ENCODE data around the gene UBL5. TPM values are rescaled to one million over a fixed set of nuclear protein-coding genes. Genes with fewer than 3 reads are reported as not detected.

Gene UBL5
- polyA plus RNA-seq, 2 of the 4 experiments (the other 2 are of a cell fraction) = 460 to 519 TPM

DNA sequence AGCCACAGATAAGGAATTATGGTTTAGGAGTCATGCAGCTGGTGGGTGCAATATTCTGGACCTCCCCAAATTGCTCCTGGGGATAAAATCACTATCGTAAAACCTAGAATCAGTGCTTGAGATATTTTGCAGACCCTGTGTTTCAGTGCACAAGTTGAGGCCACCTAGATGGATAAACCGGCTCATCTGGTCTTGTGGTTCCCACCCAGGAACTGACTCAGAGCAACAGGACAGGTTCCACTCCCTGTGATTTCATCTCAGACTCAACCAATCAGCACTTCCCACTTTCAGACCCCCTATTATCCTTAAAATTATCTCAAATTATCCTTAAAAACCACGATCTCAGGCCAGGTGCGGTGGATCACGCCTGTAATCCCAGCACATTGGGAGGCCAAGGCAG is 29.8 kb upstream of the UBL5 start:
- CTCF ChIA-PET = no interaction called here
- ATAC-seq (no peak), FAIRE-seq (no peak), DNase-seq (ENCODE audit: low read depth in 1 of 2, low spot score in 1 of 2) (no peak)
- no peak overlapping the region for H3K4me3 ChIP-seq
- no peak overlapping the region for H3K4me2 ChIP-seq
- TF ChIP-seq HEYL (CRISPR knock-in tag; IDR thresholded peaks at IDR 0.05) = no peak
- no peak for TF ChIP-seq HOXA7 (CRISPR knock-in tag; IDR thresholded peaks at IDR 0.05)
- no peak for TF ChIP-seq BCL3 (IDR thresholded peaks at IDR 0.05)
- TF ChIP-seq HDAC2 (IDR thresholded peaks at IDR 0.05) = no peak
- TF ChIP-seq KDM5A (IDR thresholded peaks at IDR 0.05) = no peak
- TF ChIP-seq E2F6 (IDR thresholded peaks at IDR 0.05; ENCODE audit: borderline replicate concordance, low read depth) = no peak
- no peak for TF ChIP-seq ZFP36 (IDR thresholded peaks at IDR 0.05; ENCODE audit: borderline replicate concordance, partially characterized antibody)
- no peak overlapping the region for H3K27ac ChIP-seq
- WGBS (ENCODE audit: missing lambda C conversion rate) = 77% methylated on average over 5 of the region's 5 CpGs
- POLR2A ChIA-PET = no interaction called here
- no peaks in the 10 kb centered on the region for H3K9me3 ChIP-seq
- H3K4me1 ChIP-seq = no peaks in the 10 kb centered on the region

- no peak overlapping the region for H3K27ac ChIP-seq
- ChIA-PET CTCF (interaction anchor here (0.6 to 1.3 kb wide), 2 partner anchors 173 to 1105 kb away, joined by 3 read pairs; no protein-coding TSS in a partner anchor), POLR2A (interaction anchor here (0.6 kb wide), 1 partner anchor 90 kb away, joined by 6 read pairs; no protein-coding TSS in a partner anchor)
- DNase-seq (ENCODE audit: low read depth in 1 of 2, low spot score in 1 of 2) = no peak
- no peak overlapping the region for H3K4me3 ChIP-seq
- FAIRE-seq = no peak
- no peak for ATAC-seq
- H3K4me2 ChIP-seq = no peak overlapping the region
- H3K9me3 ChIP-seq = no peaks in the 10 kb centered on the region
- TF ChIP-seq ELK1 (IDR thresholded peaks at IDR 0.05; ENCODE audit: low read depth, low read length) (no peak), GATA3 (IDR thresholded peaks at IDR 0.05; ENCODE audit: borderline replicate concordance) (no peak), CEBPB (IDR thresholded peaks at IDR 0.05) (no peak), SMC3 (IDR thresholded peaks at IDR 0.05) (no peak), KDM5A (IDR thresholded peaks at IDR 0.05) (no peak), HOXB13 (CRISPR knock-in tag; IDR thresholded peaks at IDR 0.05; ENCODE audit: low read depth) (no peak), MYC (IDR thresholded peaks at IDR 0.05; ENCODE audit: borderline replicate concordance, low read length) (no peak), RNF2 (IDR thresholded peaks at IDR 0.05; ENCODE audit: borderline replicate concordance, low read depth) (no peak), JUNB (IDR thresholded peaks at IDR 0.05) (no peak), RFX5 (IDR thresholded peaks at IDR 0.05) (no peak), MAZ (IDR thresholded peaks at IDR 0.05; ENCODE audit: borderline replicate concordance, low read depth, low read length) (no peak), CBX8 (IDR thresholded peaks at IDR 0.05) (no peak), NPAS2 (CRISPR knock-in tag; IDR thresholded peaks at IDR 0.05; ENCODE audit: borderline replicate concordance) (no peak), RCOR1 (IDR thresholded peaks at IDR 0.05; ENCODE audit: low read depth, low read length) (no peak), FOXS1 (CRISPR knock-in tag; IDR thresholded peaks at IDR 0.05) (no peak), EHF (CRISPR knock-in tag; IDR thresholded peaks at IDR 0.05) (no peak)
- TF ChIP-seq, protein P1, sequence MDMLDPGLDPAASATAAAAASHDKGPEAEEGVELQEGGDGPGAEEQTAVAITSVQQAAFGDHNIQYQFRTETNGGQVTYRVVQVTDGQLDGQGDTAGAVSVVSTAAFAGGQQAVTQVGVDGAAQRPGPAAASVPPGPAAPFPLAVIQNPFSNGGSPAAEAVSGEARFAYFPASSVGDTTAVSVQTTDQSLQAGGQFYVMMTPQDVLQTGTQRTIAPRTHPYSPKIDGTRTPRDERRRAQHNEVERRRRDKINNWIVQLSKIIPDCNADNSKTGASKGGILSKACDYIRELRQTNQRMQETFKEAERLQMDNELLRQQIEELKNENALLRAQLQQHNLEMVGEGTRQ (IDR thresholded peaks at IDR 0.05) = no peak
- no peaks in the 10 kb centered on the region for H3K4me1 ChIP-seq
Observed at GRCh38 chr19:9799162-9799561, 28.6 kb upstream of the UBL5 start.

- no peaks in the 10 kb centered on the region for H3K9me3 ChIP-seq
- ChIA-PET CTCF (no interaction called here), POLR2A (no interaction called here)
Observed at GRCh38 chr19:9801976-9802375, 25.7 kb upstream of the UBL5 start.

More at GRCh38 chr19:9801976-9802375, 25.7 kb upstream of the UBL5 start:
- no peak overlapping the region for H3K27ac ChIP-seq
- DNase-seq (ENCODE audit: low read depth in 1 of 2, low spot score in 1 of 2) (no peak), FAIRE-seq (no peak), ATAC-seq (no peak)
- H3K4me3 ChIP-seq = no peak overlapping the region
- WGBS (ENCODE audit: missing lambda C conversion rate) = 83% methylated on average over 10 of the region's 10 CpGs
- H3K4me1 ChIP-seq = no peaks in the 10 kb centered on the region
- H3K4me2 ChIP-seq = no peak overlapping the region
- TF ChIP-seq HOXA7 (CRISPR knock-in tag; IDR thresholded peaks at IDR 0.05) (no peak), HOXB13 (CRISPR knock-in tag; IDR thresholded peaks at IDR 0.05; ENCODE audit: low read depth) (no peak), HDAC2 (IDR thresholded peaks at IDR 0.05) (no peak), FOSB (CRISPR knock-in tag; IDR thresholded peaks at IDR 0.05) (no peak), HEYL (CRISPR knock-in tag; IDR thresholded peaks at IDR 0.05) (no peak), TFCP2L1 (CRISPR knock-in tag; IDR thresholded peaks at IDR 0.05) (no peak), CHD4 (IDR thresholded peaks at IDR 0.05; ENCODE audit: borderline replicate concordance) (no peak), NFE2L2 (conservative IDR thresholded peaks at IDR 0.05; ENCODE audit: low read length) (no peak), GATA3 (IDR thresholded peaks at IDR 0.05; ENCODE audit: borderline replicate concordance) (no peak), MAFK (IDR thresholded peaks at IDR 0.05; ENCODE audit: partially characterized antibody) (no peak), CEBPB (IDR thresholded peaks at IDR 0.05) (no peak)
